Ovary (tissue), 9 donors: ENCODE data around the gene C1orf141. TPM values are rescaled to one million over a fixed set of nuclear protein-coding genes. Genes with fewer than 3 reads are reported as not detected.

Experiments used
- DNase-seq, 5 donors: peaks; one replicate each; pipeline ENCODE4 v3.0.0-alpha.2; 2019 to 2020
- H3K27ac ChIP-seq, 2 donors: fragments of 200-600 bp; one replicate each; pipeline versions ENCODE4 v1.5.1 to v1.8.0; 2019 to 2022
- H3K27me3 ChIP-seq: fragments of 200-600 bp; one replicate; pipeline ENCODE4 v1.8.0; 2022
- H3K36me3 ChIP-seq: fragments of 200-600 bp; sonication (generic); one replicate; pipeline ENCODE4 v1.5.1; 2019
- H3K4me1 ChIP-seq: one replicate; pipeline ENCODE4 v1.8.1; 2013; ENCODE audit warnings: mild to moderate bottlenecking, moderate library complexity; ENCODE audit not compliant: insufficient read depth
- H3K4me3 ChIP-seq: fragments of 200-600 bp; sonication (generic); one replicate; pipeline ENCODE4 v1.5.1; 2017
- H3K9me3 ChIP-seq, 2 donors: fragments of 200-600 bp in 1 of 2; sonication (generic) in 1 of 2; one replicate each; pipeline versions ENCODE4 v1.5.1 to v1.8.1; 2013 to 2019; ENCODE audit warnings: mild to moderate bottlenecking in 1 of 2, moderate library complexity in 1 of 2
- CTCF ChIP-seq, 3 donors: fragments of 450-650 bp in 2 of 3; fragments of 200-600 bp in 1 of 3; IDR thresholded peaks; one replicate each; pipeline versions ENCODE4 v1.5.1 to v1.8.0; 2016 to 2022; ENCODE audit warnings: antibody characterized with exemption in 3 of 3, mild to moderate bottlenecking in 1 of 3
- EP300 ChIP-seq: sonication (generic); formaldehyde crosslinking; IDR thresholded peaks from one replicate; pipeline ENCODE4 v1.6.1; 2017; ENCODE audit warnings: antibody characterized with exemption
- POLR2A ChIP-seq: fragments of 450-650 bp; IDR thresholded peaks from one replicate; pipeline ENCODE4 v1.6.1; 2017; ENCODE audit warnings: antibody characterized with exemption, mild to moderate bottlenecking, moderate library complexity
- WGBS, 3 donors: extraction: QIAGEN DNeasy Blood & Tissue Kit in 1 of 3; methylation state at CpG; one replicate each; pipeline versions ENCODE4 v1.1.5 to v1.1.7; 2013 to 2017; 5-methylcytosine and 5-hydroxymethylcytosine counted together
- intact Hi-C, 4 donors: fragments of 100-400 bp; cut with DNase I; formaldehyde crosslinking; loops; one replicate each; pipeline versions ENCODE4 v1.11.0 to v1.15.1; 2022 to 2023
- polyA plus RNA-seq, 2 donors: library from polyadenylated mRNA; stranded (reverse); fragments of 200-250 nt in 1 of 2; fragments of 350-450 nt in 1 of 2; fragmentation: Illumina TruSeq in 1 of 2; extraction: RNeasy Lipid Tissue Mini Kit (QIAGEN cat#74804) in 1 of 2; gene quantifications; one replicate each; pipeline ENCODE4 v1.2.3, GENCODE V29; 2013 to 2014
- total RNA-seq, 7 donors: library from RNA; depleted of rRNA in 2 of 7; stranded (reverse); fragments of >200 nt in 2 of 7; fragmentation: NEBNext Ultra II Directional in 3 of 7; extraction: Animal tissue kit (Norgen Biotek cat#: 25700) in 3 of 7; gene quantifications; one replicate each; pipeline versions ENCODE4 v1.1.0 to v1.2.4, GENCODE V29; 2016 to 2023
- donor health status: DM: no; HTN: no; CAD: no; lungs with moderate emphysema.
- donor health status: DM: no; HTN: no; CAD: no.
- donor health status: Bipolar disorder and iron deficiency.
- donor health status: DM: yes; HTN: yes; CAD: no.
- donor health status: DM: no; HTN: no; CAD: no.
- donor health status: DM: yes; HTN: yes; CAD: no.

The C1orf141 gene
- total and polyA plus RNA-seq, 9 donors: 0.24 to 11.2 (median 0.75) TPM; not detected in 3

GRCh38 chr1:67140460-67140859, 5.7 kb upstream of the C1orf141 start:
- Histone ChIP-seq H3K27ac (no peak overlapping the region), H3K4me3 (no peak overlapping the region), H3K27me3 (no peaks in the 10 kb centered on the region), H3K36me3 (no peaks in the 10 kb centered on the region), H3K9me3 (no peaks in the 10 kb centered on the region), H3K4me1 (no peaks in the 10 kb centered on the region)
- WGBS, 3 donors: 86 to 92% (median 87%) methylated on average over 2 of the region's 2 CpGs
- no peak for DNase-seq
- TF ChIP-seq POLR2A: no peak
- TF ChIP-seq CTCF (IDR thresholded peaks at IDR 0.05): no peak
- TF ChIP-seq EP300: no peak
- intact Hi-C loops: loop anchor here in 3 of 4 donors (10.0 kb wide), 2 partner anchors 146 to 376 kb away; no protein-coding TSS in a partner anchor

- 92 to 98% (median 96%) methylated on average over 3 of the region's 3 CpGs for WGBS, 3 donors
Observed at GRCh38 chr1:67138813-67139499, 4.2 kb upstream of the C1orf141 start.

DNA sequence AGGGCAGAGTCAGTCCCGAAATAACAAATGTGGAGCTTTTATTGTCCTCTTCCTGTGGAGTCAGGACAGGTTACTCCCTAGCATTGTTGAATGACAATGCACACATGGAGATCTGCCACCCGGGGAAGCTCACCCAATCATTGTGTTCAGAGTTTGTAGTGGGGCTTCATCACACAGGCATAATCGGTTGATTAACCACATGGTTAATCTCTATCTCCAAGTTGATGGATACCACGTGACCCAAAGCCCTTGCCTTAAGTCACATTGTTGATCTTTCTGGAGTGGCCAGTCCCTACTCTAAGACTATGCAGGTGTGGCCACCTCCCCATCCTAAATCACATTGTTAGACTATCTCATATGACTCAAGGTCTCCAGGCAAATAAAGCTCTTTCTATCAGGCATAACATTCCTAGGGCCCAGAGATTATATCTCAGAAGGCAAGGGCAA, 2.6 kb upstream of the C1orf141 start:
- Histone ChIP-seq H3K36me3 (no peaks in the 10 kb centered on the region), H3K4me3 (no peak overlapping the region), H3K27me3 (no peaks in the 10 kb centered on the region), H3K9me3 (no peaks in the 10 kb centered on the region), H3K27ac (no peak overlapping the region), H3K4me1 (no peaks in the 10 kb centered on the region)
- no peak for DNase-seq
- 75 to 79% (median 76%) methylated on average over 4 of the region's 4 CpGs for WGBS, 3 donors
- intact Hi-C loops: no loop called here
- TF ChIP-seq EP300: no peak
- TF ChIP-seq POLR2A: no peak
- no peak for TF ChIP-seq CTCF (IDR thresholded peaks at IDR 0.05)

More at GRCh38 chr1:67138813-67139499, 4.2 kb upstream of the C1orf141 start:
- TF ChIP-seq CTCF (IDR thresholded peaks at IDR 0.05): no peak
- TF ChIP-seq EP300: no peak
- TF ChIP-seq POLR2A: no peak
- H3K36me3 ChIP-seq: no peaks in the 10 kb centered on the region
- H3K9me3 ChIP-seq: no peaks in the 10 kb centered on the region
- intact Hi-C loops: no loop called here
- no peaks in the 10 kb centered on the region for H3K4me1 ChIP-seq
- no peak overlapping the region for H3K27ac ChIP-seq
- no peak for DNase-seq
- no peak overlapping the region for H3K4me3 ChIP-seq
- no peaks in the 10 kb centered on the region for H3K27me3 ChIP-seq

DNA sequence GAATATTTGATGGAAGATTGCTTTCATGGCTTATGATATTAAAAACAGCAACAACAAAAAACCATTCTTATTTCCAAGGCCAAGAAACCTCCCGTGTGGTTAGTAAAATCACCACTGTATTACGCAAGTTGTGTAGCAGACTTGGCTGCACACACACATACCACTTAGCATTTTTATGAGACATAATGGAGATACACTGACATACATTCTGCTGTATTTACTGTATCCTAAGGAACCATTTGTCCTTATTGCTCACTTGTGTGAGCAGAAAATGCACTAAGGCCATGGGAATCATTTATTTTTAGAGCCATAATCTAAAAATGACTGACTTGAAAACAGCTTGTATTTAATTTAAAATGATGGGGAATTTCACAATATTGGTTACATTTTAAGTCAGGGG, 584 bp upstream of the C1orf141 start:
- H3K27me3 ChIP-seq: no peaks in the 10 kb centered on the region
- WGBS, 3 donors: 18 to 31% (median 21%) methylated on average over 2 of the region's 2 CpGs
- H3K4me3 ChIP-seq: no peak overlapping the region
- no peak for TF ChIP-seq CTCF (IDR thresholded peaks at IDR 0.05)
- TF ChIP-seq POLR2A: no peak
- no peak for TF ChIP-seq EP300
- H3K27ac ChIP-seq: no peak overlapping the region
- H3K9me3 ChIP-seq: no peaks in the 10 kb centered on the region
- no peak for DNase-seq
- intact Hi-C loops: no loop called here
- no peaks in the 10 kb centered on the region for H3K36me3 ChIP-seq
- H3K4me1 ChIP-seq: no peaks in the 10 kb centered on the region
